ENCODE measurements around the gene DDX49. TPM values are rescaled to one million over a fixed set of nuclear protein-coding genes. Genes with fewer than 3 reads are reported as not detected.

The DDX49 gene
- polyA plus RNA-seq, 1 experiment = 70.0 TPM

DNA sequence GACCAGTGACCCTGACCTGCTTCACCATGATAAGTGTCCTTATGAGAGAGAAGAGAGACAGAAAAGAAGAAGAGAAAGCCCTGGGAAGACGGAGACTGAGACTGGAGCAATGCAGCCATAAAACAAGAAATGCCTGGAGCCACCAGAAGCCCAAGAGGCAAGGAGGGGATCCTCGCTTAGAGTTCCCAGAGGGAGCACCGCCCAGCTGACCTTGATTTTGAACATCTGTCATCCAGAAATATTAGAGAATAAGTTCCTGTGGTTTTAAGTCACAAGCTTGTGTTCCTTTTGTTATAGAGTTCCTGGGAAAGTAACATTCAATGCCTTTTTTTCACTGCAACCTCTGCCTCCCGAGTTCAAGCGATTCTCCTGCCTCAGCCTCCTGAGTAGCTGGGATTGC is 43.8 kb upstream of the DDX49 start:
- ChIA-PET CTCF (interaction anchor here (1.2 to 1.5 kb wide), 3 partner anchors 9 to 112 kb away, joined by 3 to 10 read pairs (median 9); no protein-coding TSS in a partner anchor), POLR2A (no interaction called here)
- DNase-seq (ENCODE audit: low read depth) = peak; percentile 74
- TF ChIP-seq, protein P1, sequence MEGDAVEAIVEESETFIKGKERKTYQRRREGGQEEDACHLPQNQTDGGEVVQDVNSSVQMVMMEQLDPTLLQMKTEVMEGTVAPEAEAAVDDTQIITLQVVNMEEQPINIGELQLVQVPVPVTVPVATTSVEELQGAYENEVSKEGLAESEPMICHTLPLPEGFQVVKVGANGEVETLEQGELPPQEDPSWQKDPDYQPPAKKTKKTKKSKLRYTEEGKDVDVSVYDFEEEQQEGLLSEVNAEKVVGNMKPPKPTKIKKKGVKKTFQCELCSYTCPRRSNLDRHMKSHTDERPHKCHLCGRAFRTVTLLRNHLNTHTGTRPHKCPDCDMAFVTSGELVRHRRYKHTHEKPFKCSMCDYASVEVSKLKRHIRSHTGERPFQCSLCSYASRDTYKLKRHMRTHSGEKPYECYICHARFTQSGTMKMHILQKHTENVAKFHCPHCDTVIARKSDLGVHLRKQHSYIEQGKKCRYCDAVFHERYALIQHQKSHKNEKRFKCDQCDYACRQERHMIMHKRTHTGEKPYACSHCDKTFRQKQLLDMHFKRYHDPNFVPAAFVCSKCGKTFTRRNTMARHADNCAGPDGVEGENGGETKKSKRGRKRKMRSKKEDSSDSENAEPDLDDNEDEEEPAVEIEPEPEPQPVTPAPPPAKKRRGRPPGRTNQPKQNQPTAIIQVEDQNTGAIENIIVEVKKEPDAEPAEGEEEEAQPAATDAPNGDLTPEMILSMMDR (IDR thresholded peaks at IDR 0.05; ENCODE audit: insufficient read depth, low read depth, low read length) = no peak
- Histone ChIP-seq H3K27me3 (ENCODE audit: control insufficient read depth, insufficient read depth, low read length) (no peaks in the 10 kb centered on the region), H3K36me3 (ENCODE audit: control insufficient read depth, insufficient read depth, low read length) (no peaks in the 10 kb centered on the region; the same call in 1 of the 2 replicates), H3K4me3 (ENCODE audit: low read depth, low read length) (no peak overlapping the region)

DNA sequence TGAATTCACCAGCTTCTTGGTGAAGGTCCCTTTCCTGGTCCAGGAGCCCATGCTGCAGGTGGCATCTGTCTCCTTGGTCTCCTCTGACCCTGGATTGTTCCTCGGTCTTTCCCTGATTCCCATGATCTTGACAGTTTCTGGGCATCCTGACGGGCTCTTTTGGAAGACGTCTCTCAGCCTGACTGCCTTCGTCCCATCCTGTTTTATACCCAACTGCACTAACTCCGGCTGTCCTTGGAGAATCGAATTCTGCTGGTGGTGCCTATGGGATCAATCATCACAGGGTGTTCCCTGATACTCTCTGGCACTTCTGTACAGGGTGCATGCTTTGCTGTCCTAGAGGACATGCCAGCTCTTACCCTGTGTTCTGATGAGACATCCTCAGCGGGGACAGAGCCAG is 42.6 kb upstream of the DDX49 start:
- ChIA-PET POLR2A (no interaction called here), CTCF (interaction anchor here (0.8 to 1.7 kb wide), 3 partner anchors 10 to 29 kb away, joined by 3 to 7 read pairs (median 3); no protein-coding TSS in a partner anchor)
- no peak overlapping the region for H3K4me3 ChIP-seq (ENCODE audit: low read depth, low read length)
- no peak for DNase-seq (ENCODE audit: low read depth)
- no peaks in the 10 kb centered on the region; the same call in 1 of the 2 replicates for H3K36me3 ChIP-seq (ENCODE audit: control insufficient read depth, insufficient read depth, low read length)
- TF ChIP-seq, protein P1 (IDR thresholded peaks at IDR 0.05; ENCODE audit: insufficient read depth, low read depth, low read length) = no peak
- no peaks in the 10 kb centered on the region for H3K27me3 ChIP-seq (ENCODE audit: control insufficient read depth, insufficient read depth, low read length)

DNA sequence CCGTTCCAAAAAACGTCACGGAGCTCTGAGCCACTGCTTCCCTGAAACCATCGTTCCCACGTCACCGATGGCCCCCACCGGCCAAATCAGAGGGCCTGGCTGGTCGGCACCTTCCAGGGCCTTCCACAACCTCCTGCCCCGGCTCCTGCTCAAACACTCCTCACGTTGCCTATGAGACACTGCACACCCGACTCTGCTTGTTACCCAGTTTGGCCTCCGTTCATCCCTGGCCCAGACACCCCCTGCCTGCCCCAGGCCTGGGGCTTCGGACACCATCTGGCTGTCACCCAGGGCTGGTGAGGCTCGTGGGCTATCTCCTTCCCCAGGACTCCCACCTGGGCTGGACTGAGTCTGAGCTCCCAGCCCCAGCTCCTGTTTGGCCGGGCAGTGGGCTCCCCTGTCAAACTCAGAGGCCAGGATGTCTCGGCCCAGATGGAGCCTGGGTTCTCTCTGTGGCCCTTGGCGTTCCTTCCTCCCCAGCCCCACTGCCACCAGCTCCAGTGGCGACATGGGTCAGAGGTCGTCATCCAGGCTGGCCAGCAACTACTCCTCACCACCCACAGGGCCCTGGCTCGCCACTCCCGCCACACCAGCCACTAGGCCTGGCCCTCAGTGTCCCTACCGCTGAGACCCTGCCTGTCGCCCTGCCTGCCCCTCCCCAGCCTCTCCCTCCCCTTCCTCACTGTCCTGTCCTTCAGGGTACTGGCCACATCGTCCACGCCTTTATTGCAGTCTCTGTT is 41.3 kb upstream of the DDX49 start:
- TF ChIP-seq, protein P1 (IDR thresholded peaks at IDR 0.05; ENCODE audit: insufficient read depth, low read depth, low read length) = no peak
- Histone ChIP-seq H3K27me3 (ENCODE audit: control insufficient read depth, insufficient read depth, low read length) (no peaks in the 10 kb centered on the region), H3K4me3 (ENCODE audit: low read depth, low read length) (no peak overlapping the region), H3K36me3 (ENCODE audit: control insufficient read depth, insufficient read depth, low read length) (no peaks in the 10 kb centered on the region; the same call in 1 of the 2 replicates)
- no peak for DNase-seq (ENCODE audit: low read depth)
- CTCF ChIA-PET = interaction anchor here (1.7 kb wide), 1 partner anchor 11 kb away, joined by 7 read pairs; no protein-coding TSS in a partner anchor
- POLR2A ChIA-PET = no interaction called here

DNA sequence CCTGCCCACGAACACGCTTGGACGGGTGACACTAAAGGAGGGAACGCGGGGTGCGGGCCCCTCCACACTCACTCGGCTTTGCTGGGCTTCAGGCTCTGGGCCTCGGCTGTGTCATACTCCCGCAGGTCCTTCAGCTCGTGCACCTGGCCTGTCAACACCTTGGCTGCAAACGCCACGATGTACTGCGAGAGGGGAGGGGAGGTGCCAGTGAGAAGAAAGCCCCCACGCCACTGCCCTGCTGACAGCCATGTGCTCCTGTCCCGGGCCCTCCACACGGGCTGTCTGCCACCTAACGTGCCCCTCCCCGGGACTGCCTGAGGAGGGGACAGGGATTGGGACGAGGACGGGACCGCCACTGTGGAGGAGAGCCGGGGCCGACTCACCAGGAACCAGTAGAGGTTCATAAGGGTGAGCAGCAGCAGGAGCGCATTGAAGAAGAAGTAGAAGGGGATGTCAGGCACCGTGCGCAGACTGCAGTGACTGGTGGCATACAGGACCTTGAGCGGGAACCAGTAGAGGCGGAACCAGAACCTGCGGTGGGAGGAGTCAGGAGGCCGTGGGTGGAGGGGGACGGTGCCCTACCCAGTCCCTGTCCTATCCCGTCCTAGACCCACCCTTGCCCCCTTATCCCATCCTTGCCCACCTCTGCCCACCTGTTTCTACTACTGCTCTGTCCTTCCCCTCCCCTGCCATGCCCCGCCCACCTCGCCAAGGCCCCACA is 40.5 kb upstream of the DDX49 start:
- no peak overlapping the region for H3K4me3 ChIP-seq (ENCODE audit: low read depth, low read length)
- H3K27me3 ChIP-seq (ENCODE audit: control insufficient read depth, insufficient read depth, low read length) = no peaks in the 10 kb centered on the region
- DNase-seq (ENCODE audit: low read depth) = no peak
- POLR2A ChIA-PET = no interaction called here
- no peaks in the 10 kb centered on the region; the same call in 1 of the 2 replicates for H3K36me3 ChIP-seq (ENCODE audit: control insufficient read depth, insufficient read depth, low read length)
- TF ChIP-seq, protein P1 (IDR thresholded peaks at IDR 0.05; ENCODE audit: insufficient read depth, low read depth, low read length) = no peak
- CTCF ChIA-PET = no interaction called here
